ENCODE data around the gene CT45A9.

- TF ChIP-seq CTCF (IDR thresholded peaks at IDR 0.05) (no peak), POLR2AphosphoS5 (IDR thresholded peaks at IDR 0.05) (no peak), POLR2A (IDR thresholded peaks at IDR 0.05) (no peak)
Measured at GRCh38 chrX:135890087-135890585, 18.5 kb upstream of the CT45A9 start.
